Medulla oblongata (tissue), 1 donor: ENCODE results near the gene ABCG4.
"Not testable (repeated sequence)": the region's sequence is repeated elsewhere in the genome, so short reads cannot be mapped to it uniquely, and the experiment has no call there.

Experiments used
- DNase-seq: peaks from one replicate; pipeline ENCODE4 v3.0.0-alpha.2; 2015; ENCODE audit errors: extremely low spot score

The ABCG4 gene

GRCh38 chr11:119181677-119182412 lies 33.0 kb downstream of the ABCG4 start:
- DNase-seq: no peak

DNA sequence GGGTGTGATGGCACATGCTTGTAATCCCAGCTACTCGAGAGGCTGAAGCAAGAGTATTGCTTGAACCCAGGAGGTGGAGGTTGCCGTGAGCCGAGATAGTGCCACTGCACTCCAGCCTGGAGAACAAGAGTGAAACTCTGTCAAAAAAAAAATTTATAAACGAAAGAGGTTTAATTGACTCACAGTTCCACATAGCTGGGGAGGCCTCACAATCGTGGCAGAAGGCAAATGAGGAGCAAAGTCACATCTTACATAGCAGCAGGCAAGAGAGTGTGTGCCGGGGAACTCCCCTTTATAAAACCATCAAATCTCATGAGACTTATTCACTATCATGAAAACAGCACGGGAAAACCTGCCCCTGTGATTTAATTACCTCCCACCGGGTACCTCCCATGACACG lies 35.5 kb downstream of the ABCG4 start:
- DNase-seq: not testable (repeated sequence)

- no peak for DNase-seq
Observed at GRCh38 chr11:119185981-119186634, 37.3 kb downstream of the ABCG4 start.

- DNase-seq: no peak
Observed at GRCh38 chr11:119187123-119187892, 38.5 kb downstream of the ABCG4 start.

DNA sequence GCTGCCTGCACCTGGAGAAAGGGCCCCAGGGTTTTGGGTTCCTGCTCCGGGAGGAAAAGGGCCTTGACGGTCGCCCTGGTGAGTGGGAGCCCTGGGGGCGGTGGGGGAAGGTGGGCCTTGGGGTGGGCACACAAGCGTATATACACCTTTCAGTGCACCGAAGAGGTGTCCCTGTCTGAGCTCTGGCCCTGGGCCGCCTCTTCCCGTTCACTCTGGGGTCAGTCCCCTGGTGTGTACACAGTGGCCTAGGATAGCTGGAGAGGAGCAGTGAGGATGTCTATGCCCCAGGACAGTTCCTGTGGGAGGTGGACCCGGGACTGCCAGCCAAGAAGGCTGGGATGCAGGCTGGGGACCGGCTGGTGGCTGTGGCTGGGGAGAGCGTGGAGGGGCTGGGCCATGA lies 39.2 kb downstream of the ABCG4 start:
- no peak for DNase-seq

- no peak for DNase-seq
Observed at GRCh38 chr11:119188887-119189286, 40.0 kb downstream of the ABCG4 start.

GRCh38 chr11:119189393-119189792 lies 40.5 kb downstream of the ABCG4 start:
- no peak for DNase-seq

- no peak for DNase-seq
Observed at GRCh38 chr11:119190531-119190930, 41.7 kb downstream of the ABCG4 start.

DNA sequence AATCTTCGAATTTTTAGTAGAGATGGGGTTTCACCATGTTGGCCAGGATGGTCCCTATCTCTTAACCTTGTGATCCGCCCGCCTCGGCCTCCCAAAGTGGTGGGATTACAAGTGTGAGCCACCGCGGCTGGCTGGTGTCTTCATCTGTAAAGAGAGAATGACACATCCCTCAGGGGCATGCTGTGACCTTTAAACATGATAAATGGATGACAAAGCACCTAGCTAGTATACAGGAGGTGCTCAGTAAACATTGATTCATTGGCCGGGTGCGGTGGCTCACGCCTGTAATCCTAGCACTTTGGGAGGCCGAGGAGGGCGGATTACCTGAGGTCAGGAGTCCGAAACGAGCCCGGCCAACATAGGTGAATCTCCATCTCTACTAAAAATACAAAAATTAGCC lies 42.4 kb downstream of the ABCG4 start:
- DNase-seq: not testable (repeated sequence)

GRCh38 chr11:119192111-119192510 lies 43.3 kb downstream of the ABCG4 start:
- no peak for DNase-seq

GRCh38 chr11:119193001-119193400 lies 44.1 kb downstream of the ABCG4 start:
- no peak for DNase-seq

GRCh38 chr11:119193626-119194025 lies 44.8 kb downstream of the ABCG4 start:
- DNase-seq: no peak

DNA sequence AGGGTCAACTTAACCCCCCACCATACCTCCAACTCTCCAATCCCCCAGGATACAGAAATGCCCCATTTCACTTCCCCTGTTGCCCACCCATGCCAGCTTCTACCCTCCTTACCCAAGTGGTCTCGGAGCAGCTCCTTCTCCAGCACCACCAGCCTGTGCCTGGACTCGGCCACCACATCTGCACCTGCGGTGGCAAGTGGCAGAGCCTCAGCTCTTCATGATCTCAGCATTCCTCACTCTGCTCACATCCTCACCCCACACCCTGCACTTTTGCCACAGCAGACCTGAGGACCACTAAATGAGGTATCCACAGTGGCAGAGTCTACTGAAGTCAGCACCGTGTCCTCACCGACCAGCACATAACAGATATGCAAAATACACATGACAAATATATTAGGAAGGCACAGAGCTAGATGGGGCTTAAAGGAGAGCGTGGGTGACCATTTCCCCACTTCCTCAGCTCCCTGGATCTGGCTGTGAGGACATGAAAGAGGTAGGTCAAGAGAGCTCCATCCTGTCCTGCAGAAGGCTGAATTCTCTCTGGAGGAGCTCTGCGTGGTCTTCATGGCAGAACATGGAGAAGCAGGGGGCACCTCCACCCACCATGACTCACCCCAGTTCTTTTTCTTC lies 46.1 kb downstream of the ABCG4 start:
- no peak for DNase-seq

DNA sequence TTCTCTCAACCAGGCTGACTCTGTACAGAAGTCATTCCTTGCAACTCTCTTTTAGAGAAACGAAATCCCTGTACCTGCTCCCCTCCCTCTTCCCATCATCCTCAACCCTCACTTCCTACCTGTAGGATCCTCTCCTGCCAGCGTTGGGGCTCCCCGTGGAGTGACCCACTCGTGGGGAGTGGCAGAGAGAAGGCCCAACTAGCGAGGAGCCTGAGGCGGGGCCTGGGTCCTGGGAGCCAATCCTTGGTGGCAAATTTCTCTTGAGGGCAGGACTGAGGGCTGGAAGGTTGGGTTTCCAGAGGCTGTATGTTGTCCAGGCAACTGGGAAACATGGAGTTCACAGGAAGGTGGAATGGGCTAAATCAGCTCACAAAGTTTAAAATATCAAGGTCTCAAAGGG lies 46.8 kb downstream of the ABCG4 start:
- DNase-seq: no peak

DNA sequence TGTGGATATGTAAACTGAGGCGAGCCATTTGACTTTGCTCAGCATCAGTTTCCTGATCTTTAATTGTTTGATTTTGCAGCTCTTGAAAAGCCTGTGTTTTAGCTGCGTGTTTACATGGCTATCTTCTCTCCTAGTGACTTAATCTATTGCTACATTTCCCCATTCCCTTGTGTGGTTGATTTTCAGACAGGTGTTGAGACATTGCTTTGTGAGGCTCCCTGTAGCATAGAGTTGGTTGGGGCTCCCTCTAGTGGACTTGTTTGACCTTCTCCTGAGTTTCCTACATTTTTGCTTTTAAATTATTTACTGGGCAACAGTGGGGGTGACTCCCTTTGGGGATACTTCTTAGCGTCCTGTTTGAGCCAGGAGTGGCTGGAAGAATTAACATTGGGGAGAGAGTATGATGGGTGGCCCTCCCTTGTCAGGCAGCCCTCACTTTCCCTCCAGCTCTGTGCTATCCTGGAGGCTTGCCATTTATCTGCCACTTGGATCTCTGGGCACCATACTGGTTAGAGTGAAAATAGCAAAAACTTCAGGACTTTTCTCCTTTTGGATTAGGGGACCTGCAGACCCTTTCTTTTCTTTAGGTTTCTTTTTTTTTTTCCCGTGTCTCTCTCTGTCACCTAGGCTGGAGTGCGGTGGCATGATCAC lies 48.1 kb downstream of the ABCG4 start:
- DNase-seq: peak; percentile 86

DNA sequence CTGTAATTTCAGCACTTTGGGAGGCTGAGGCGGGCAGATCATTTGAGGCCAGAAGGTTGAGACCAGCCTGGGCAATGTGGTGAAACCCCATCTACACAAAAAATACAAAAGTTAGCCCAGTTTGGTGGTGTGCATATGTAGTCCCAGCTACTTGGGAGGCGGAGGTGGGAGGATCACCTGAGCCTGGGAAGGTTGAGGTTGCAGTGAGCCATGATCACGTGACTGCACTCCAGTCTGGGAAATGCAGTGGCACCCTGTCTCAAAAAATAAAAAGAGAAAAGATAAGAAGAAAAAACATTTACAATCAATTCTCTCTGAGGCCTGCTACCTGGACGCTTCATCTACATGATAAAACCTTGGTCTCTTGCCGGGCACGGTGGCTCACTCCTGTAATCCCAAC lies 50.1 kb downstream of the ABCG4 start:
- DNase-seq: no peak

GRCh38 chr11:119201236-119201635 lies 52.4 kb downstream of the ABCG4 start:
- DNase-seq: not testable (repeated sequence)

- DNase-seq: no peak
Observed at GRCh38 chr11:119202554-119202953, 53.7 kb downstream of the ABCG4 start.

GRCh38 chr11:119204066-119204465 lies 55.2 kb downstream of the ABCG4 start:
- DNase-seq: no peak

DNA sequence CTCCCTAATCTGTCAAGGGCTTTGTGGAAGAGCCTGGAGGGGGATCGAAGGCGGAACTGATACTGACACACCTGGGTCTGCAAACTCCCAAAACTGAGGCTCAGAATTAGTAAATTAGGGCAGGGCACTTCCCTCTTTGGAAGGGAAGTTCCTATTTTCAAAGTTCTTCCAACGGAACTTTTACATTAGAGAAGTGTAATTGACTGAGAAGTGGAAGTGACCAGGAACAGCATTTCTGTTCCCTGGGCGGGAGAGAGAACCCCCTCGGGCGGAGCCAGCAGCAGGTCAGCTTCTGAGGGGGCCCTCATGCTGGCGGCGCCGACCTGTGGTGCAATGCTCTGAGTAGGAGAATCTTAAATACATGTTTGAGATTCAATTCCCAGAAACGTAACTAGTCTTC lies 56.2 kb downstream of the ABCG4 start:
- peak; percentile 58 for DNase-seq

GRCh38 chr11:119205574-119206510 lies 57.0 kb downstream of the ABCG4 start, which contains the start of gene CBL:
Gene CBL, plus strand, starts transcription at chr11:119206339. Its CDS starts 79 bp downstream, at chr11:119206418.
- DNase-seq: peak; percentile 95
